Loucy (cell line): ENCODE measurements around the gene ARMH2.
"Not testable (repeated sequence)": the region's sequence is repeated elsewhere in the genome, so short reads cannot be mapped to it uniquely, and the experiment has no call there.

Experiments
- H2AFZ ChIP-seq: fragments of 200-600 bp; sonication (generic); 2 replicates; pipeline ENCODE4 v1.6.0; 2016; ENCODE audit warnings: antibody characterized with exemption, mild to moderate bottlenecking, low read length, moderate library complexity
- H3F3A ChIP-seq: fragments of 200-600 bp; 2 replicates; pipeline ENCODE4 v1.6.0; 2016; ENCODE audit warnings: antibody characterized with exemption, low read depth, mild to moderate bottlenecking
- H3K27me3 ChIP-seq: fragments of 200-600 bp; sonication (generic); 2 replicates; pipeline ENCODE4 v1.6.1; 2014; ENCODE audit warnings: low read length, mild to moderate bottlenecking; ENCODE audit not compliant: insufficient read depth, poor library complexity, severe bottlenecking
- H3K36me3 ChIP-seq: fragments of 200-600 bp; sonication (generic); 2 replicates; pipeline ENCODE4 v1.6.1; 2016; ENCODE audit warnings: low read length; ENCODE audit not compliant: insufficient read depth
- H3K4me1 ChIP-seq: fragments of 200-600 bp; sonication (generic); 2 replicates; pipeline ENCODE4 v1.5.1; 2014; ENCODE audit warnings: low read length, mild to moderate bottlenecking; ENCODE audit not compliant: insufficient read depth, poor library complexity, severe bottlenecking
- H3K4me2 ChIP-seq: fragments of 200-600 bp; sonication (generic); 2 replicates; pipeline ENCODE4 v1.6.0; 2014; ENCODE audit warnings: antibody characterized with exemption, low read length, low read depth, mild to moderate bottlenecking; ENCODE audit not compliant: poor library complexity, severe bottlenecking
- H3K4me3 ChIP-seq: fragments of 200-600 bp; sonication (generic); 2 replicates; pipeline ENCODE4 v1.5.1; 2014; ENCODE audit warnings: low read length, mild to moderate bottlenecking, mixed read lengths; ENCODE audit not compliant: poor library complexity, severe bottlenecking
- H3K79me2 ChIP-seq: fragments of 200-600 bp; sonication (generic); 2 replicates; pipeline ENCODE4 v1.6.1; 2014; ENCODE audit warnings: low read length; ENCODE audit not compliant: insufficient read depth
- H3K9ac ChIP-seq: fragments of 200-600 bp; sonication (generic); 2 replicates; pipeline ENCODE4 v1.6.0; 2014; ENCODE audit warnings: mild to moderate bottlenecking, low read depth, low read length, moderate library complexity; ENCODE audit not compliant: poor library complexity, severe bottlenecking
- H3K9me2 ChIP-seq: fragments of 200-600 bp; sonication (generic); replicated peaks from 2 replicates; pipeline ENCODE4 v1.6.1; 2016; ENCODE audit warnings: low read depth, low read length, mixed read lengths
- H3K9me3 ChIP-seq: fragments of 200-600 bp; sonication (generic); 2 replicates; pipeline ENCODE4 v1.6.1; 2014; ENCODE audit warnings: mild to moderate bottlenecking, antibody characterized with exemption, low read length, low read depth; ENCODE audit not compliant: insufficient read depth
- H4K20me1 ChIP-seq: fragments of 200-600 bp; sonication (generic); 2 replicates; pipeline ENCODE4 v1.6.0; 2014; ENCODE audit warnings: antibody characterized with exemption, low read length, mild to moderate bottlenecking; ENCODE audit not compliant: insufficient read depth, poor library complexity, severe bottlenecking
- CTCF ChIP-seq: fragments of 200-600 bp; sonication (generic); conservative IDR thresholded peaks from 2 replicates; pipeline ENCODE4 v1.5.1; 2014; ENCODE audit warnings: mild to moderate bottlenecking, antibody characterized with exemption, low read length
- EZH2phosphoT487 ChIP-seq: fragments of 200-600 bp; IDR thresholded peaks from 2 replicates; pipeline ENCODE4 v1.6.1; 2018; ENCODE audit warnings: antibody characterized with exemption, mild to moderate bottlenecking, moderate library complexity, borderline replicate concordance

The ARMH2 gene

GRCh38 chr6:24774696-24775519 lies 23.8 kb downstream of the ARMH2 start, which contains the start of gene GMNN:
Gene GMNN, plus strand, starts transcription at chr6:24774937. Its CDS starts 2,310 bp downstream, at chr6:24777247.
- H3K36me3 ChIP-seq, result peaks cover 7% of the 10 kb centered on the region; the same call in 1 of the 2 replicates
- H3K27me3 ChIP-seq, result no peaks in the 10 kb centered on the region
- TF ChIP-seq CTCF (no peak), EZH2phosphoT487 (no peak)
- H3K4me1 ChIP-seq, result peaks cover 37% of the 10 kb centered on the region
- no peaks in the 10 kb centered on the region for H3K9me2 ChIP-seq
- peaks cover 49% of the 10 kb centered on the region for H4K20me1 ChIP-seq
- peak within 1 kb of the TSS; percentile 95 for H3K9ac ChIP-seq
- no peaks in the 10 kb centered on the region for H3F3A ChIP-seq
- H3K4me3 ChIP-seq, result peak within 1 kb of the TSS; percentile 92
- H3K9me3 ChIP-seq, result no peaks in the 10 kb centered on the region
- H3K79me2 ChIP-seq, result peaks cover 47% of the 10 kb centered on the region
- H3K4me2 ChIP-seq, result peak within 1 kb of the TSS; percentile 98
- H2AFZ ChIP-seq, result peak within 1 kb of the TSS; percentile 86

- Histone ChIP-seq H2AFZ (no peak overlapping the region), H4K20me1 (no peaks in the 10 kb centered on the region), H3F3A (no peaks in the 10 kb centered on the region), H3K9ac (no peak overlapping the region), H3K36me3 (no peaks in the 10 kb centered on the region), H3K27me3 (no peaks in the 10 kb centered on the region), H3K9me3 (no peaks in the 10 kb centered on the region), H3K4me2 (no peak overlapping the region), H3K4me3 (no peak overlapping the region), H3K9me2 (no peaks in the 10 kb centered on the region), H3K79me2 (no peaks in the 10 kb centered on the region), H3K4me1 (no peaks in the 10 kb centered on the region)
- TF ChIP-seq CTCF (no peak), EZH2phosphoT487 (no peak)
Measured at GRCh38 chr6:24768361-24768760, 30.4 kb downstream of the ARMH2 start.

- Histone ChIP-seq H4K20me1 (no peaks in the 10 kb centered on the region), H3K4me3 (no peak overlapping the region), H3F3A (no peaks in the 10 kb centered on the region), H3K79me2 (no peaks in the 10 kb centered on the region), H2AFZ (peak overlapping the region; percentile 68; the same call in 1 of the 2 replicates), H3K4me2 (no peak overlapping the region), H3K9ac (no peak overlapping the region), H3K9me2 (no peaks in the 10 kb centered on the region), H3K36me3 (no peaks in the 10 kb centered on the region), H3K27me3 (no peaks in the 10 kb centered on the region), H3K4me1 (no peaks in the 10 kb centered on the region), H3K9me3 (no peaks in the 10 kb centered on the region)
- TF ChIP-seq CTCF (peak; percentile 66), EZH2phosphoT487 (no peak)
Measured at GRCh38 chr6:24766680-24767462, 31.8 kb downstream of the ARMH2 start.

GRCh38 chr6:24765968-24766367 lies 32.7 kb downstream of the ARMH2 start:
- not testable (repeated sequence) for H3K79me2 ChIP-seq, H3K4me3 ChIP-seq, H3K36me3 ChIP-seq, H3K9me2 ChIP-seq, H2AFZ ChIP-seq, H3K4me1 ChIP-seq, H3K4me2 ChIP-seq, H3K9me3 ChIP-seq, H3K27me3 ChIP-seq, H3K9ac ChIP-seq, H3F3A ChIP-seq, H4K20me1 ChIP-seq
